ENCODE data around the gene OSM.
"Not testable (repeated sequence)": the region's sequence is repeated elsewhere in the genome, so short reads cannot be mapped to it uniquely, and the experiment has no call there.

Gene OSM

GRCh38 chr22:30240541-30241417 lies 25.9 kb downstream of the OSM start:
- no peak for DNase-seq

GRCh38 chr22:30239488-30240405 lies 26.9 kb downstream of the OSM start:
- DNase-seq, result no peak

- peak; percentile 85 for DNase-seq
Measured at GRCh38 chr22:30238661-30239487, 27.8 kb downstream of the OSM start.

GRCh38 chr22:30238136-30238535 lies 28.5 kb downstream of the OSM start:
- no peak for DNase-seq

- no peak for DNase-seq
Measured at GRCh38 chr22:30236875-30237274, 29.8 kb downstream of the OSM start.

GRCh38 chr22:30235687-30236170 lies 30.9 kb downstream of the OSM start:
- peak; percentile 72 for DNase-seq

GRCh38 chr22:30234786-30235470 lies 31.7 kb downstream of the OSM start:
- DNase-seq, result peak; percentile 78

GRCh38 chr22:30234325-30234724 lies 32.3 kb downstream of the OSM start:
- DNase-seq, result not testable (repeated sequence)

GRCh38 chr22:30233582-30233981 lies 33.1 kb downstream of the OSM start:
- no peak for DNase-seq

- DNase-seq, result peak; percentile 66
Measured at GRCh38 chr22:30232716-30233218, 33.9 kb downstream of the OSM start.

- DNase-seq, result no peak
Measured at GRCh38 chr22:30230787-30231461, 35.7 kb downstream of the OSM start.

- no peak for DNase-seq
Measured at GRCh38 chr22:30230330-30230729, 36.3 kb downstream of the OSM start.

- no peak for DNase-seq
Measured at GRCh38 chr22:30228509-30229359, 37.9 kb downstream of the OSM start.

- DNase-seq, result no peak
Measured at GRCh38 chr22:30227438-30228228, 39.0 kb downstream of the OSM start.

- DNase-seq, result no peak
Measured at GRCh38 chr22:30226192-30226832, 40.3 kb downstream of the OSM start.

- DNase-seq, result no peak
Measured at GRCh38 chr22:30225220-30225927, 41.3 kb downstream of the OSM start.

- DNase-seq, result no peak
Measured at GRCh38 chr22:30224161-30224857, 42.3 kb downstream of the OSM start.
